ENCODE measurements around the gene EID1. TPM values are rescaled to one million over a fixed set of nuclear protein-coding genes. Genes with fewer than 3 reads are reported as not detected.
"Not testable (repeated sequence)": the region's sequence is repeated elsewhere in the genome, so short reads cannot be mapped to it uniquely, and the experiment has no call there.

Gene EID1
- total RNA-seq, 1 donor from 2014 or later, result 215 TPM

DNA sequence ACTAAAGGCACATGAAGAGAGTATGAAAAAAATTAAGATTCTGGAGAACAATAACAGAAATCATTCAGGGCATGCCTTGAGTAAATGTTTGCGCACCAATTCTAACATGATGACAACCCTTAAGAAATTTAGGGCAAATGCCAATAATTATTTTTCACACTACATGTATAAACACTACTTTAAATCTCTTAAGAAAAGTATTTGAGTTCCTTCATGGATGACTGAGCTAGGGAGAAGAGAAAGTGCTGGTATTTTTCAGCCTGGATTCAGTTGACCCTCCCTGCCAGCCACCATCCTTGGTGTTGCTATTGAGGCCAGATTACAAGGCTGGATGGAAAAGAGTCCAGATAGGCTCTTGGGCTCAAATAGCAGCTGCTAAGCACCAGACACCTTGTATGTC, 8.0 kb upstream of the EID1 start:
- no peak for DNase-seq

DNA sequence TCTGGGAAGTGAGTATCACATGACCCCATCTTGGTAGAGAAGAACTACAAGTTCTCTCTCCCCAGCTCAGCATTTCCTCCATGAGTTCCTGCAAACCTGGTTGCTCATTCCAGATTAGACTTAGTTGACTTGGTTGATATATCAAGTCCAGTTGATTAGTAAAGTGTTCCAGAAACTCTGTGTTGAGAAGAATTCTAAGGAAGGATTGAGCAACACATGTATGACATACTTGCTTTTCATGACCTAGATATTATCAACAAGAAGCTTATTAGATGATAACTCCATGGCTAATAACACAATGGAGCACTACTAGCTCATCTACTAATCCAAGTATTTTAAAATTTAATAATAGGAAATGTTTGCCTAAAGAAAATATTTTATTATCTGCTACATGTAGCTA, 6.4 kb upstream of the EID1 start:
- DNase-seq, result no peak

DNA sequence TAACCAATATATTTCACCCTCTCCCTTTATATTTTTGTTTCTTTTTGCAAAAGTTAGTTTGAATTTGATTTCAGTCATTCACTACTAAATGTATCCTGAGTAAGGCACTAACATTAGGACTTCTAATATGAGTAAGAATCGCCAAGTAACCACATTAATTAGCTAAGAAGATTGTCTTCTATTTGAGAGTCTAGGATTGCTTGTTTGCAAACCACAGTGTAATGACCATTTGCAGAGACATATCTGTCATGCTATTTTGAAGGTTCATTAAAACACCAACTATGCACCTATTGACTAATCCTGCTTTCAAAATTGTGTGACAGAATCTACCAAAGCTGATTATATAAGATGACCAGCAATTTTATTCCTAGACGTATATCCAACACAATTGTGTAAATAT, 5.3 kb upstream of the EID1 start:
- DNase-seq, result no peak

DNA sequence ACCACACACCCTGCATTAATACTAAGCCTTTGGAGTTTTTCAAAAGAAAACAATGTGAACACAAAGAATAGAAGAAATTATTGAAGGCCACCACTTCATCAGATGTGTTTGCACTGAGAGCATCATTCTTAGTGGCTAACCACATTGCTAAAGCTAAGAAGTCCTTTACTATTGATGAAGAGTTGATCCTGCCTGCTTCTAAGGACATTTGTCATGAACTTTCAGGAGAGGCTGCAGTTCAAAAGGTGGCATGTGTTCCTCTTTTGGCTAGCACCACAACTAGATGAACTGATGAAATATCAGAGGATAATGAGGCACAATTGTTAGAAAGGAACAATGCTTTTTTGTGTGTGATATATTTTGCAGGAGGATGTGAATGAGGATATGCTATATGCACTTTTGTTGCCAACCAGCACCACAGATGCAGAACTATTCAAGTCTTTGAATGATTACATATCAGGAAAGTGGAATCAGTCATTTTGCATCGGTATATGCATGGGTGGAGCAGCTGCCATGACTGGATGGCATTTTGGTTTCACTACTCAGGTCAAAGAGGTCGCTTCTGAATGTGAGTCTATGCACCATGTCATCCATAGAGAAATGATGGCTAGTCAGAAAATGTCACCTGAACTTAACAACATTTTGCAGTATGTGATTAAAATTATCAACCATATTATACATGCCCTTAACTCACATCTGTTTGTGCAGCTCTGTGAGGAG, 2.5 kb upstream of the EID1 start:
- no peak for DNase-seq

DNA sequence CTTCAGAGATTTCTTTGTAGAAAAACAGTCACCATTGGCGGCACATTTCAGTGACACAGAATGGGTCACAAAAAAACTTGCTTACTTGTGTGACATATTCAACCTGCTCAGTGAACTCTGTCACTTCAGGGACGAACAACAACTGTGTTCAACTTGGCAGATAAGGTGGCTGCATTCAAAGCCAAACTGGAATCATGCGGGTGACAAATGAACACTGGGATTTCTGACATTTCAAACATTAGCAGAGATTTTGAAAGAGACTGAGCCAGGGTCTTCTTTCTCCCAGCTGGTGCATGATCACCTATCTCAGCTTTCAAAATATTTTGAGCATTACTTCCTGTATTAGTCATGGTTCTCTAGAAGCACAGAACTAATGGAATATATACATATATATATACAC, 1.9 kb upstream of the EID1 start:
- no peak for DNase-seq

DNA sequence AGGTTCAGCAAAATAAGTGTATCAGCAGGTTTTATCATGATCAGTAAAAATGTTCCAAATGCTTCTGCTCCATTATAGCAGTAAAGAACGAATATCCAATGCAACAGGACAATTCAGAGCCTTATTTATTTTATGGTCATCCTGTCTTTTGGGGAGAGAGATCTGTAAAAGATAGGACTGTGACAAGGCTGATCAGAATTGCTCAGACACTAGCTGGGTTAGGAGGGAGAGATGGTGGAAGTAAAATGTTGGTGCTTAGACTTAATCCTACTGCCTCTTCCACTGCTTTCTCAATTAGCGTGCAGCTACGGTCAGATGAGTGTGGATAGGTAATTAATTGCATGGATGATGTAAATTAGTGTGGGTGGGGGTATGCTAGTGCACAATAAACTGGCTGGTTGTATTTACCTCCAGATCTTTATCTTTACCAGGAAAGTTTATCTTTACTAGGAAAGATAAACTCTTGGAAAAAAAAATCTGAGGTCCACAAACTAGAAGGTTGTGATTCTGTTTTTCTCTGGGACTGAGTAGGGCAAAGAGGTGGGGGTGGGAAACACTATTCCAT, 2.2 kb downstream of the EID1 start:
- no peak for DNase-seq

DNA sequence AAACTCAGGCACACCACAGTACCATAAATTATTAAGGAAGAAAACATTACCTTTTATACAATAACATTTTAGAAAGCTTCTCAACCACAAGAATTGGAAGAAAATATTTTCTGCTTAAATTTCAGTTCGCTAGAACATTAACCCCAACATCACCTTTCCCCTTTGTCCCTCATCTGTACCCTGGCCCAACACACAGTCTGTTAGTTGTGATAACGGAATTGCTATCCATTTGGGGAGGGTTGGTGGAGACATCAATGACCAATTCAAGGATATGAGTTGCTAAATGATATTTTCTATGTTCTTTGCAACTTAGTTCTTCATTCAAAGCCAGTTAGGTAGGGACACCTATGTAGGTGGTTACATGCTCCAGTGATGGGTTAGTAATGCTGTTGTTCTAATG, 5.8 kb downstream of the EID1 start:
- DNase-seq, result no peak

DNA sequence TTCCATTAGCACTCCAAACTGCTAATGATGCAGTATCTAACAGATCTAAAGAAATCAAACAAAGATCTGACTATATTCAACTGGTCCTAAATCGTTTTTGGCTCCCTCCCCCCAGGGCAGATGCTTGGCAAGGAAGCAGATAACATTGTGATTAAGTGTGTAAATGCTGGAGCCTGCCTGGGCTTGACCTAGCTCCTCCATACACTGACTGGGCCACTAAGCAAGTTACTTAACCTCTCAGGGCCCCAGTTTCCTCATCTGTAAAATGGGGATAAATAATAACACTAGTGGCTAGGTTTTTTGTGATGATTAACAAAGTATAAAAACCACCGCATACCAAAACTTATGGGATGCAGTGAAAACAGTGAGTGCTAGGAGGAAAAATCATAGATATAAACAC, 9.2 kb downstream of the EID1 start:
- DNase-seq, result no peak

DNA sequence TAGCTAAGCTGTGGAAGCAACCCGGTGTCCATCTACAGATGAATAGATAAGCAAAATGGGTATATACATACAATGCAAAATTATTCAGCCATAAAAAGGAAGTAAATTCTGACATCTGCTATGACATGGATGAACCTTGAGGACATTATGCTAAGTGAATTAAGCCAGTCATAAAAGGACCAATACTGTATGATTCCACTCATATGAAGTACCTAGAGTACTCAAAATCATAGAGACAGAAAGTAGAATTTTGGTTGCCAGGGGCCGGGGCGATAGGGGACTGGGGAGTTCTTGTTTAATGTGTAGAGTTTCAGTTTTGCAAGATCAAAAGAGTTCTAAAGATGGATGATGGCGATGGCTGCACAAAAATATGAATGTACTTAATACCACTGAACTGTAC, 10.3 kb downstream of the EID1 start:
- DNase-seq, result no peak

DNA sequence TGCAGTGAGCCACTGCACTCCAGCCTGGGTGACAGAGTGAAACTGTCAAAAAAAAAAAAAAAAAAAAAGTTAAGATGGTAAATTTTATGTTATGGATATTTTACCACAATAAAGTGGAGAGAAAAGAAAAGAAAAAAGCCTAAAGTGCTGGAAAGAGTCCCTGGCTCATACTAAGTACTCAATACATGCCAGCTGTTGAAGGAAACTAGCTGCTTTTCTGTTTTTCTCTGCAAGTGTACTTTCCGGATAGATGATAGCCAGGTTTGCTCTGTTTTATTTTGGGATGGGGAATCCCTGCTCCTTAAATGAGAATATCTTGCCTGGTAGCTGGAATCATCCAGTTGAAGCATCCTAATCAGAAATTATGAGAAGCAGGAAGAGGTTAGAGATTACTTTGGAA, 10.9 kb downstream of the EID1 start:
- DNase-seq, result no peak

DNA sequence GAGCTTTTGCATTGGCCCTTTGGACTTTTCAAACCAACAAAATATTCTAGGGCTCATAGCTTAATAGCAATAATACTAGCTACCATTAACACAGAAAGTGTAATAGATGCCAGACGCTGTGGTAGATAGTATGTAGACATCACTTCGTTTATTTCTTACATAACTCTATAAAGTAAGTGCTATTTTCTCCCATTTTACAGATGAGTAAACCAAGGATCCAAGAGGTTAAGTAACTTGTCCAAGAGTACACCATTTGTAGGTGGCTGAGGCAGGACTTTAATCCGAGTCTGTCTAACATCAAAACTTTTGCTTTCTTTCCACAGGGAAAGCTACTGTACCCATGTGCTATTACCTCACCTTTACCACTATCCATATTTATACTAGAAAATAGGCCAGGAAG, 12.0 kb downstream of the EID1 start:
- DNase-seq, result no peak

DNA sequence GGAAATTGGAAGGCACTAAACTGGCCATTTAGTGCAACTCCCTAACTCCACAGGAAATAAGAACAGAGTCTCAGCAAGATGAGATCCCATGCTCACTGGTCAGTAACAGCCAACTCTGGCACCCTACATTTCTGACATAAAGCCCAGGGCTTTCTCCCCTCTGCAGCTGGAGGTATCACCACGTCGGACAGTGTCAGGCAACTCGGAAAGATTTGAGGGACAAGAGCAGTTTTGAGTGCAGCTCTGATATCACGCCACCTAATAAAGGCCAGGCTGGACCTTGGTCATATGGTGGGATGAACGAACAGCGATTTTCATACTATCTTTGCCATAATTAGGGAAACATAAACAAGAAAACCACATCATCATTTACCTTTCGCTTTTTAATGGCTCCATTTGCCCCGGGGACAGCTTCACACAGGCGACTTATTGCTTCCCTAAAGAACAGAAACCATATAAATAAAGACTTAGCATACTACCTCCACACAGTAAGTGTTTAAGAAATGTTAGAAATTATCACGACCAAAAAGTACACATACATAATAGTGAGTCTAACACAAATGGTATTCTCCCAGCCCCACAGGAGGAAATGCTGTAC, 12.5 kb downstream of the EID1 start:
- no peak for DNase-seq

DNA sequence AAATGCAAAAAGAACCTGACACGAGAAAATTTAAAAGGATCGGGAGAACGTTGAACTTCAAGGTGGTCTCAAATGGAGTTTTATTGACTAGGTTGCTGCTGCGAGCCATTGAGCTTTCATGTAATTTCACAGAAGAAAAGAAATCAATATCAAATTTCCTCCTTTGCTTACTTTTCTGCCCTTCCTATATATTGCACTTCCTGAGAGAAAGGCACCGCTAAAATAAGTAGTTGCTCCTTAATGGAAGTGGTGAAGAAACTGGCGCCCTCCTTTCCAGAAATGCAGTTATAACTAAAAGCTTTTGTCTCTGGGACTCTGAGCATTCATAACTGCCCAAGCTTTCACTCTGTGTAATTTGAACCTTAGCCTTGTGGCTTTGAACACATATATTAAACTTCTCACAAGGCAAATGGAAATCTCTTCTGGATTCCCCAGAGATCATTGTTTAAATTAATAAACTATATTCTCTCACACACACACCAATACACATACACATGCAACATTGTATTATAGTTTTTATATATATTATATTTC, 13.4 kb downstream of the EID1 start:
- no peak for DNase-seq

DNA sequence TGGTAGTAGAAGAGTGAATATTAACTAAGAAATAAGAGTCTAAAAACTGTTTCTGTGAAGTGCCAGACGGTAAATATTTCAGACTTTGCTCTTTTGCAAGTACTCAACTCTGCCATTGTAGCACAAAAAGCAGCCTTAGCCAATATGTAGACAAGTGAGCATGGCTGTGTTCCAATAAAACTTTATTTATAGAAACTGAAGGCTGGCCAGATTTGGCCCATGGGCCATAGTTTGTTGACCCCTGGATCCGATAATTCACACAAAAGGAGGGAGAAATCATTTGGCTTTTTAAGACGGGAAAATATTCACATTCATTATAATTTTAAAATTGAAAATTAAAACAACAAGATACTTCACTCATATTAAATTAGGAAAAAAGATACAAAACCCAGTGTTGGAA, 15.4 kb downstream of the EID1 start:
- DNase-seq, result no peak

DNA sequence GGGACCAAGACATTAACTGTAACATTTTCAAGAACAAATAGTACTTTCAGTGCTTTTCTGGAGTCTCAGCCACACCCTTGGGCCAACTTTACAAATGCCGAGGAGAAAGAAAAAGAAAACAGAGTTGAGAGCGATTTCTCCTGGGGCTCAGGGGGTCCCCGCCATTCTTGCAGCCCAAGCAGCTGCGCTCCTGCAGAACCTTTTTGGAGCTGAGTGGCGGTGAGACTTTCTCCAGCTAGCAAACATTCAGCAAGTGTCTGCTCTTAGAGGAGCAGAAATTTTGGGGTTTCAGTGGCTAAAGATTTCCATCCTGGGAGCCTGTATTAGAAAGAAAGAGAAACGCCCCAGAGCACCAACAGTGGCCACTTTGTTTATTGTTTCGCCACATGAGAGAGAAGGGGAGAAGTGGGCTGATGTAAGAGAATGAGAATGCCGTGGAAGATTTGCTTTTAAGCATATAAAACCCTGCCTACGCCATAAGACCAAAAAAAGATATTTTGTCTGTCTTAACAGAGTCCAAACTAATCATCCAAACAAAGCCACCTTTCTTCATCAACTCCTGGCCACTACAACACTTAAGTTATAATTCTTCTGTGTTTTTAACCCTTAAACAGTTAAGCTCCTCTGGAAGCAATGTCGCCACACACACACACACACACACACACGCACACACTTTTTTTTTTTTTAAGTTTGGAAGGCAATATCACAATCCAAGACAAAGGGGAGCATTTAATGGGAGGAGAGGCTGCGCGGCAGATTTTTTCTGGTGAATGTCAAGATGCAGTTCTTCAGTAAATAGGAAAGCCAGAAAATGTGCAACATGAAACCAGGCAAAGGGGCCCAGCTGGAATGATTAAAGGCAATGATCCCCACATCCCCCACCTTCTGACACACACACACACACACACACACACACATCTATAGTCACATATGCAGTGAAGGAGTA, 19.2 kb downstream of the EID1 start:
- DNase-seq, result no peak

DNA sequence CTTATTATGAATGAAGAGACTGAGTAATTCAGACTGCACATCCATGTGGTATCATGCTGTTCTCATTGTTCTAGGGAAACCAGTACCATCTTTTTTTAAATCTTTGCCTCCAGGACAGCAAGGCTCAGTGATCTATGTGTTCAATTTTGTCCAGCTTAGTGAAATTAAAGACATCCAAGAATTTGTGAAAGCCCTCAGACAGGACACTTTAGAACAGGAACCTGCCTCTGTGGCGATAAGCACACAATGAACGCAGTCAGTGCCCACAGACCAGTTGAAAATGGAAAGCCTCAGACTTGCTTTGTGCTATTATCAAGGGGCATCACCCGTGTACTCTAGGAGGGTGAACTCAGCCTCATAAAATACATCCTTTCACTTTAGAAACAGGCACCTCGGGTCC, 20.1 kb downstream of the EID1 start:
- no peak for DNase-seq

DNA sequence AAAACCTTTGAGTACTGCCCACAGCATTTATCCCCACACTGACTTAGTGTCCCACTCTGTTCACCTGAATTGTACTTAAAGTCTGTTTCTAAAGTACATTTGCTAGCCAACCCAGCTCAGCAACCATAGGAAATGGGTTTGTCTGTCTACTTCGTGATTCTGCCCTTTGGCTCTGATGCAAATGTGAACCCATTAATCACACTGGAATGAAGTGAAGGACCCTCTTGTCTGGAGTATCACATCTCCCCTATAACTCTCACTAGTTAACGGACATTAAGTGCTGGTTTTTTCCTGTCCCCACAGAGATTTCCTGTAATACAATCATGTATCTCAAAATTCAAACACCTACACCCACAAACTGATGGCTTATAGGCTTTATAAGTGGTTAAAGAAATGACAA, 20.5 kb downstream of the EID1 start:
- DNase-seq, result no peak

DNA sequence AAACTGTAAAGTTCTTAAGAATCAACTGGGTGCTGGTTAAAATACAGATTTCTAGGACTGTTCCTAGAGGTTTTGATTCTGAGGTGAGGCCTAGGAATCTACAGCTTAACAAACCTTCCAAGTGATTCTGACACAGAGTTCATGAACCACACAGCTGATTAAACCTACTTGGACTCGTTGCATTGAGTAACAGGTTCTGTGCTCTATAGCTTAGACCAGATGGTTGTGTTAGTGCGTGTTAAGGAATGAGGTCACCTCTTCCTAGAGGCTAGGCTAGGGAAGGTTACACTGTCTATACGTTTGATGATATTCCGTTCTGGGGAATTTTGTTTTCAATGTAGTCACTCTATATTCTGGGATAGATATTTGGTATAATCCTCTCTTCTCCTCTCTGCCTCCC, 21.9 kb downstream of the EID1 start:
- no peak for DNase-seq

DNA sequence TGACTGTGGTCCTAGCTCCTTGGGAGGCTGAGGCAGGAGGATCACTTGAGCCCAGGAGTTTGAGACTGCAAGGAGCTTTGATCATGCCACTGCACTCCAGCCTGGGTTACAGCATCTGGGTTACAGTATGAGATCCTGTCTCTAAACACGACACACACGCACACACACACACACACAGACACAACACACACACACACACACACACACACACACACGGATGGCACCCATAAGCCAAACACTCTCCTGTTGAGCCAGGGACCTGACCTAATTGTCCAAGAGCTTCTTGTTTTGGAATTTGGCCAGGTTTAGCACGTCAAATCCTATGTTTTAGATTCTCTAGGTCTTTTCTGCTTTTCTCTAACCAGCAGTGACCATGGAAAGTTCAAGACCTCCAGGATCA, 26.8 kb downstream of the EID1 start:
- DNase-seq, result no peak

DNA sequence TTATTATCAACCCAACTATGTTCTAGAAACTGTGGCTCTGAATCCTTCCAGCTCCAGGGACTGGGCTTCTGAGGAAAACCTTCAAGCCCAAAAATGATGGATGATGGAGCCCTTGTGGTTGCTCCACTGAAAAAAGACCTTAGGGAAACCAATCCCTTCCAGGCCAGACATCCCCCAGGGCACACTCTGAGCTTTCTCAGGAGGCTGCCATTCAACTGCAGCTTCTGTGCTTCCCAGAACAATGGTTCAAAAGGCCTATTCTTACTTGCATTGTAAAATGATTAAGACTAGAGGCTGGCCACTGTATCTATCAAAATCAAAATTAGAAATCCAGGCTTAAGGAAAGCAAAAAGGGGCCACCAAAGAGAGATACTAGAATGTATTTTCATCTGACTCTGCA, 27.3 kb downstream of the EID1 start:
- DNase-seq, result no peak

DNA sequence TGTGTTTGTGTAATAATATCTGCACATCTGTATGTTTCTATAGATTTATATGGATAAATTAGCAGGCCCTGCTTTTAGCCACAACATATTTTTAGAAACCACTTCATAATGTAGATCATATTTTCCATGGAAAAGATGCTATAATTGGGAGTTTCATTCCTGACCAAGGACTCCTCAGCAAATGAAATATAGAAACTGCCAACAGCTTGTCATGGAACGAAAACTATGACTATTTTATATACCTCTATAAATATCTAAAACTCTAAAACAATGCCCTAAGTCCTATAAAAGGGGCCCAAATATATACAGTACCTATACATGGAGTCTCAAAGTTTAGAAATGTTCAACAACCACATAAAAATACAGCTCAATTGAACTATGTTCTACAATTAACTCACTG, 27.9 kb downstream of the EID1 start:
- DNase-seq, result no peak

DNA sequence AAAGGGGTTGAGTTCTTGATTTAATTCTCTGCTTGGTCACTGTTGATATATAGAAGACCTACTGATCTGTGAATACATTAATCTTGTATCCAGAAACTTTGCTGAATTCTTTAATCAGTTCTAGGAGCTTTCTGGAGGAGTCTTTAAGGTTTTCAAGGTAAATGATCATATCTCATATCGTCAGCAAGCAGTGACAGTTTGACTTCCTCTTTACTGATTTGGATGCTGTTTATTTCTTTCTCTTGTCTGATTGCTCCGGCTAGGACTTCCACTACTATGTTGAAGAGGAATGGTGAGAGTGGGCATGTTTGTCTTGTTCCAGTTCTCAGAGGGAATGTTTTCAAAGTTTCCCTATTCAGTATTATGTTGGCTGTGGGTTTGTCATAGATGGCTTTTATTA, 31.4 kb downstream of the EID1 start:
- not testable (repeated sequence) for DNase-seq

DNA sequence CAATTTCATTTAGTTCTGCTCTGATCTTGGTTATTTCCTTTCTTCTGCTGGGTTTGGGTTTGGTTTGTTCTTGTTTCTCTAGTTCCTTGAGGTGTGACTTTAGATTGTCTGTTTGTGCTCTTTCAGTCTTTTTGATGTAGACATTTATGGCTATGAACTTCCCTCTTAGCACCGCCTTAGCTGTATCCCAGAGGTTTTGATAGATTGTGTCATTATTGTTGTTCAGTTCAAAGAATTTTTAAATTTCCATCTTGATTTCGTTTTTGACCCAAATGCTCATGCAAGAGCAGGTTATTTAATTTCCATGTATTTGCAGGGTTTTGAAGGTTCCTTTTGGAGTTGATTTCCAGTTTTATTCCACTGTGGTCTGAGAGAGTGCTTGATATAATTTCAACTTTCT, 32.6 kb downstream of the EID1 start:
- DNase-seq, result not testable (repeated sequence)

All from occipital lobe (tissue), 2 donors.